HG03565 (cell line): ENCODE measurements around the gene LCE2A.
"Not testable (repeated sequence)": the region's sequence is repeated elsewhere in the genome, so short reads cannot be mapped to it uniquely, and the experiment has no call there.

Source experiments
- ATAC-seq: cut with Tn5 transposase; IDR thresholded peaks from one replicate; pipeline ENCODE4 v1.9.1; 2021; ENCODE audit warnings: mild to moderate bottlenecking, moderate library complexity; ENCODE audit not compliant: unreplicated experiment

The LCE2A gene, protein sequence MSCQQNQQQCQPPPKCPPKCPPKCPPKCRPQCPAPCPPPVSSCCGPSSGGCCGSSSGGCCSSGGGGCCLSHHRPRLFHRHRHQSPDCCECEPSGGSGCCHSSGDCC

DNA sequence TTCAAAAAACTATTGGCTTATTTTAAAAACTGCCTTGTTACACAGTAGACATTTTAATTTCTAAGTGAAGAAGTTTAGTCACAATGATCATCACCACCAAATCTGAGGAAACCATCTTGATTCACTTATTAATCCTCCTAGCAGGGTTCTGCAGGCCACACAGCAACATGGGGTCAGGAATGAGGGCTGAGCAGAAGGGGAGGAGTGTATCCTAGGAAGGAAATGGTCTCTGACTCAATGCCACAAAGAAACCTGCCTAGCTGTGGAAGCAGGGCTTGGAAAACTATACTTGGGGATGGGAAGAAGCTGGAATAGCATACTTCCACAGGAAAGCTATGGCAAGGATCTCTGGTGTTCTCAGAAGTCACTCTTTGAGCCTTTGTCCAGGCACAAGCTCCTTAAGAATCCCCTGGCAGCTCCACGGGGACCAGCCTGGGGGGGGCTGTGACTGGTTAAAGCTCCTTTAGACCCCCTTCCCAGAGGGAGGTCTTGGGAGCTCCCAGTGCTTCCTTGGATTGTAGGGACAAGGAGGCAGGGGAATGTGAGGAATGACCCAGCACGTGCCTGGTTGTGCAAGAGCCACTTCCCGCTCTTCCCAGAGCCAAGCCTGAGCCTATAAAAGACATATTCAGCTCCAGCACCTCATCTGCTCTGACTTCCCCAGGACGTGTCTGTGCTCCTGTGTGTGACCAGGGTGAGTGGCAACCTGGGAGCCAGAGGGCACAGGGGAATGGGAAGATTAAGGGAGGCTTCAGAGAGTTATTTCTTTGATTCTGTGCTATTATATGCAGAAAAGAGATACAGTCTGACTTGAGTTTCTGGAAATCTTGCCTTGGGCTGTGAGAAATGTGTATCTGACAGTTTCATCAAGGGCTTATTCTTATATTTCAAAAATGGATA, at the start of gene LCE2A:
Gene LCE2A, plus strand, starts transcription at position 645 of the 900 bp plus-strand sequence. CDS start 557 bp downstream, outside the sequence.
- no peak for ATAC-seq

GRCh38 chr1:152654110-152654509, 44.0 kb upstream of the LCE2A start:
- ATAC-seq = no peak

- ATAC-seq = no peak
Measured at GRCh38 chr1:152656459-152656858, 41.7 kb upstream of the LCE2A start.

DNA sequence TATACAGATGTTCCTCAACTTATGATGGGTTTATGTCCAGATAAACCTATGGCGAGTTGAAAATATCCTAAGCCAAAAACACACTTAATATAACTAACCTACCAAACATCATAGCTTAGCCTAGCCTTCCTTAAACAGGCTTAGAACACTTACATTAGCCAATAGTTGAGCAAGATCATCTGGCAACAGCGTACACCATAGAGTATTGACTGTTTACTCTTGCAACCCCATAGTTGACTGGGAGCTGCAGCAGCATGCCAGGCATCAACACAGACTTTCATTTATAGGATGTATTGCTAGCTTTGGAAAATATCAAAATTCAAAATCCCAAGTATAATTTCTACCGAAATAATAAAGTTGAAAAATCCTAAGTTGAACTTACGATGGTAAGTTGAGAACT, 40.5 kb upstream of the LCE2A start:
- ATAC-seq = no peak

DNA sequence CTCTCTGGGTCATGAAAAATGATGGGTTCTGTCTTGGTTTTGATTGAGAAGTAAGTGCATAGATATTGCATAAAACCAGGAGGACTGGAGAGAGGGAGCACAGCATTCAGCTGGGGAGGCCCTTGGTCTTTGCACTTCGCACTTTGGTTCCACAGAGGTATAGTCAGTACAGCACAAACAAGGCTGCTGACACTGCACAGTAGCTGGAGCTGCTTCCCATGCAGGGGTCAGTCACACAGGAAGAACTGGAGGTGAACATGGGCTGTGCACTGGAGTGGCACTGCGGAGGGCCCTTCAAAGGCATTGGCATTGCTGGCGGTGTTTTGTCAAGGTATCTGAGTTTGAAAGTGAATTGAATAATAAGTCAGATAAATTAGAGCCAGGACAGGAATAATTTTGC, 39.5 kb upstream of the LCE2A start:
- ATAC-seq = no peak

- no peak for ATAC-seq
Measured at GRCh38 chr1:152663098-152663497, 35.0 kb upstream of the LCE2A start, which contains the start of gene LCE2D. LCE2D (plus strand) TSS chr1:152663380; CDS start chr1:152664106, 726 bp downstream.

DNA sequence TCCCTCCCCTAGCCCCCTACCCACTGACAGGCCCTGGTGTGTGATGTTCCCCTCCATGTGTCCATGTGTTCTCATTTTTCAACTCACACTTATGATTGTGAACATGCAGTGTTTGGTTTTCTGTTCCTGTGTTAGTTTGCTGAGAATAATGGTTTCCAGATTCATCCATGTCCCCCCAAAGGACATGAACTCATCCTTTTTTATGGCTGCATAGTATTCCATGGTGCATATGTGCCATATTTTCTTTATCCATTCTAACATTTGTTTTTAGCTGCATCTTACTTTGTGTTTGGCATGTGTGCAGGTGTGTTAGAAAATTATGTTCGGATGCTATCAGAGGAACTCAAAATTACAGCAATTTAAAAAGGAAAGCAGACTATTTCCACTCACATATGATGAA, 32.0 kb upstream of the LCE2A start:
- not testable (repeated sequence) for ATAC-seq

GRCh38 chr1:152667648-152668047, 30.5 kb upstream of the LCE2A start:
- no peak for ATAC-seq

- ATAC-seq = no peak
Measured at GRCh38 chr1:152673016-152673415, 25.1 kb upstream of the LCE2A start.

DNA sequence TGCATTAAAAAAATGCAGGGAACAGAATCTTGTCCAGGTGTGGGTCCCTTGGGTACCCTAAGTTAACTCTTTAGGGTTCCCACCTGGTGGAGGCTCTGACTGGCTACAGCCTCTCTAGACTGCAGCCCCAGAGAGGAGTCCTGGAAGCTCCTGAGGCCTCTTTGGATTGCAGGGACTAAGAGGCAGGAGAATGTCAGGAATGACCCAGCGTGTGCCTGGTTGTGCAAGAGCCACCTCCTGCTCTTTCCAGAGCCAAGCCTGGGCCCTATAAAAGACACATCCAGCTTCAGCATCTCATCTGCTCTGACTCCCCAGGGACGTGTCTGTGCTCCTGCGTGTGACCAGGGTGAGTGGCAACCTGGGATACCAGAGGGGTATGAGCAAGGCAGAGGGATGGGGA, 23.2 kb upstream of the LCE2A start, which contains the start of gene LCE2C:
Gene LCE2C, plus strand, starts transcription at position 297 of the 400 bp plus-strand sequence. CDS start 737 bp downstream, outside the sequence.
- ATAC-seq = not testable (repeated sequence)

- ATAC-seq = no peak
Measured at GRCh38 chr1:152679459-152679858, 18.7 kb upstream of the LCE2A start.

DNA sequence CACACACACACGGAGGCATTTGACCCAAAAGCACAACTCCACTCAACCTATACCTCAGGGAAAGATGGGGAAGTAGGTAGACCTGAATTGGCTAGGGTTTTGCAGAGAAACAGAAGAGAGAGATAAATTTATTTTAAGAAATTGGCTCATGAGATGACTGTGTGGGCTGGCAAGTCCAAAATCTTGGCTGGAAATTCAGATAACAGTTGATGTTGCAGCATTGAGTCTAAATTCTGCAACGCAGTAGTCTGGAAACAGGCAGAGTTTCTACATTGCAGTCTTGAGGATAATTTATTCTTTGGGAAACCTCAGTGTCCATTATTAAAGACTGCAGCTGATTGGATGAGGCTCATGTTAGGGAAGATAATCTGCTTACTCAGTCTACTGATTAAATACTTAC, 16.5 kb upstream of the LCE2A start:
- ATAC-seq = no peak

- ATAC-seq = no peak
Measured at GRCh38 chr1:152683846-152684245, 14.3 kb upstream of the LCE2A start.

GRCh38 chr1:152685823-152686222, 12.3 kb upstream of the LCE2A start, which contains the start of gene LCE2B:
LCE2B (plus strand) TSS chr1:152686123; CDS start chr1:152686844, 721 bp downstream.
- not testable (repeated sequence) for ATAC-seq

- ATAC-seq = no peak
Measured at GRCh38 chr1:152699746-152700145, 1.6 kb downstream of the LCE2A start.

GRCh38 chr1:152707860-152708259, 9.7 kb downstream of the LCE2A start, which contains the start of gene LCE4A:
LCE4A (plus strand) TSS chr1:152708160; CDS start chr1:152709076, 916 bp downstream.
- no peak for ATAC-seq

- ATAC-seq = no peak
Measured at GRCh38 chr1:152718238-152718637, 20.1 kb downstream of the LCE2A start.

- no peak for ATAC-seq
Measured at GRCh38 chr1:152725261-152725660, 27.1 kb downstream of the LCE2A start.

DNA sequence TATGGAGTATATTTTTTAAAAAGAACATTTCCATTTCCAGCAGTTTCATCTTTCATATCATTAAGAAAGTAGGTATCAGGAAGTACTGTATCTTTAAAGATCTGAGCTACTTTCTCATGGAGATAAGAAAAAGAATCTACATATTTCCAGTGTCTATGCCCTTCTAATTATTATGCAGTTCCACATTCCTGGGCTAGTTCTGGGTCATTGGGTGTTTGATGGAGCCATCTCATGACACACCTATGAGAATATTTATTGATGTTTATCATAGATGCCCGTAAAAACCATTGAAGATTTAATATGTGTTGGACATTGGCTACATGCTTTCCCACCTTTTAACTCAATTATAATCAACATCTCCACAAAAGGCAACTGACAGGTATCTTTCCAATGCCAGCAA, 30.8 kb downstream of the LCE2A start:
- ATAC-seq = no peak

GRCh38 chr1:152735648-152736047, 37.5 kb downstream of the LCE2A start:
- ATAC-seq = no peak

GRCh38 chr1:152737997-152738396, 39.9 kb downstream of the LCE2A start:
- ATAC-seq = no peak

DNA sequence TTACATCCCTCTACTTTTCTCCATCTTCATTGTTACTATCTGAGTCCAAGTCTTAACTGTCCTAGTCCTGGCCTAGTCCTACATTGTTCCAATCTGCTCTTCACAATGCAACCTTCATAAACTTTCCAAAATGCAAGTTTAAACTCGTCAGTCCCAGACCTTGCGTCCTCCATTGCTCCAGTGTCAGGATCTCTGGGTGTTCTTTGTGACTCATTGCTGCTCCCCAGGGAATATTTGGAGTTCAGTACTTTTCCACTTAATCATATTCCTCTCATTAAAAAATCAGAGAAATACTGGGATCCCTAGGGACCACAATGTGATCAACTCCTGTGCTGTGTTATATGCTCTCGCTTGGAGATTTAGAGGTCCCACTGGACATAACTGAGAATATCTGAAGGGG, 41.7 kb downstream of the LCE2A start:
- ATAC-seq = no peak
